ENCODE results near the gene C1QTNF1.
A peak's percentile ranks its signal among the peaks of the same experiment; 100 is the strongest.
"Not testable (repeated sequence)": the region's sequence is repeated elsewhere in the genome, so short reads cannot be mapped to it uniquely, and the experiment has no call there.

The C1QTNF1 gene

GRCh38 chr17:79006794-79007503 lies 17.0 kb upstream of the C1QTNF1 start:
- no peak for DNase-seq

- DNase-seq, result no peak
These were observed 16.2 kb upstream of the C1QTNF1 start for GRCh38 chr17:79007504-79008381.

- DNase-seq, result no peak
These were observed 15.1 kb upstream of the C1QTNF1 start for GRCh38 chr17:79008666-79009387.

GRCh38 chr17:79009397-79010303 lies 14.3 kb upstream of the C1QTNF1 start, which contains the start of gene CANT1:
CANT1 (minus strand) TSS chr17:79009764; CDS start chr17:78997622, 12,142 bp downstream.
- DNase-seq, result peak; percentile 91

GRCh38 chr17:79010304-79010646 lies 13.7 kb upstream of the C1QTNF1 start:
- no peak for DNase-seq

GRCh38 chr17:79011451-79012147 lies 12.4 kb upstream of the C1QTNF1 start:
- no peak for DNase-seq

GRCh38 chr17:79012563-79013134 lies 11.3 kb upstream of the C1QTNF1 start:
- no peak for DNase-seq

GRCh38 chr17:79014158-79014758 lies 9.7 kb upstream of the C1QTNF1 start:
- no peak for DNase-seq

- DNase-seq, result no peak
These were observed 6.2 kb upstream of the C1QTNF1 start for GRCh38 chr17:79017546-79018369.

GRCh38 chr17:79018370-79018695 lies 5.6 kb upstream of the C1QTNF1 start:
- DNase-seq, result no peak

- DNase-seq, result no peak
These were observed 4.7 kb upstream of the C1QTNF1 start for GRCh38 chr17:79019261-79019631.

GRCh38 chr17:79019632-79020584 lies 4.1 kb upstream of the C1QTNF1 start:
- no peak for DNase-seq

GRCh38 chr17:79020631-79021301 lies 3.2 kb upstream of the C1QTNF1 start:
- DNase-seq, result no peak

GRCh38 chr17:79021929-79022328 lies 2.0 kb upstream of the C1QTNF1 start:
- DNase-seq, result not testable (repeated sequence)

- DNase-seq, result no peak
These were observed 1.4 kb upstream of the C1QTNF1 start for GRCh38 chr17:79022507-79022991.

GRCh38 chr17:79023180-79023705 lies 726 bp upstream of the C1QTNF1 start:
- no peak for DNase-seq

- DNase-seq, result no peak
These were observed 1.1 kb downstream of the C1QTNF1 start for GRCh38 chr17:79024901-79025737.
